Mesenchymal stem cell (in vitro differentiated cells and primary cell): ENCODE results near the gene RAB11FIP5.

Experiments
- DNase-seq: peaks from one replicate; pipeline ENCODE4 v3.0.0-alpha.2; 2013
- H2AFZ ChIP-seq: one replicate; pipeline ENCODE4 v1.6.1; 2013; ENCODE audit warnings: low read depth, mild to moderate bottlenecking, control low read depth, inconsistent platforms, low read length, moderate library complexity
- H2AK5ac ChIP-seq: 2 replicates; pipeline ENCODE4 v1.6.1; 2013; ENCODE audit warnings: low read length, moderate library complexity, mild to moderate bottlenecking, inconsistent platforms; ENCODE audit not compliant: severe bottlenecking
- H2BK120ac ChIP-seq: one replicate; pipeline ENCODE4 v1.6.1; 2013; ENCODE audit warnings: low read depth, mild to moderate bottlenecking, inconsistent platforms, low read length, moderate library complexity
- H2BK12ac ChIP-seq, 2 experiments: one replicate each; pipeline ENCODE4 v1.6.1; 2013; ENCODE audit warnings: inconsistent platforms in 2 of 2, low read length in 2 of 2, mild to moderate bottlenecking in 2 of 2, moderate library complexity in 2 of 2, control low read depth in 1 of 2
- H2BK15ac ChIP-seq: one replicate; pipeline ENCODE4 v1.6.1; 2013; ENCODE audit warnings: mild to moderate bottlenecking, low read depth, inconsistent platforms; ENCODE audit not compliant: poor library complexity, severe bottlenecking
- H2BK5ac ChIP-seq: 2 replicates; pipeline ENCODE4 v1.6.1; 2013; ENCODE audit warnings: low read depth, mild to moderate bottlenecking, low read length, control low read depth, inconsistent platforms; ENCODE audit not compliant: poor library complexity, severe bottlenecking
- H3K14ac ChIP-seq, 2 experiments: one replicate each; pipeline ENCODE4 v1.6.1; 2013; ENCODE audit warnings: inconsistent platforms in 2 of 2, low read length in 2 of 2, control low read depth in 1 of 2, mild to moderate bottlenecking in 1 of 2, moderate library complexity in 1 of 2
- H3K18ac ChIP-seq, 2 experiments: one replicate each; pipeline ENCODE4 v1.6.1; 2013; ENCODE audit warnings: inconsistent platforms in 2 of 2, low read length in 2 of 2, control low read depth in 1 of 2, low read depth in 1 of 2, mild to moderate bottlenecking in 1 of 2
- H3K23ac ChIP-seq, 2 experiments: one replicate each; pipeline ENCODE4 v1.6.1; 2013; ENCODE audit warnings: inconsistent platforms in 2 of 2, low read length in 2 of 2, mild to moderate bottlenecking in 2 of 2, moderate library complexity in 2 of 2, control low read depth in 1 of 2
- H3K27ac ChIP-seq: 2 replicates; pipeline ENCODE4 v1.5.1; 2013; ENCODE audit warnings: mild to moderate bottlenecking, moderate library complexity, low read length, control low read depth, inconsistent platforms; ENCODE audit not compliant: poor library complexity, severe bottlenecking
- H3K27me3 ChIP-seq, 2 experiments: 2 replicates each; pipeline versions ENCODE4 v1.6.1 to v1.7.0; 2013; ENCODE audit warnings: low read length in 2 of 2, mild to moderate bottlenecking in 2 of 2, moderate library complexity in 2 of 2, control low read depth in 1 of 2, inconsistent platforms in 1 of 2; ENCODE audit not compliant: control insufficient read depth in 1 of 2, insufficient read depth in 1 of 2
- H3K36me3 ChIP-seq, 2 experiments: 2 replicates each; pipeline versions ENCODE4 v1.6.1 to v1.7.0; 2013; ENCODE audit warnings: low read length in 2 of 2, control low read depth in 1 of 2, inconsistent platforms in 1 of 2, low read depth in 1 of 2, mild to moderate bottlenecking in 1 of 2; ENCODE audit not compliant: insufficient read depth in 2 of 2, control insufficient read depth in 1 of 2
- H3K4ac ChIP-seq, 2 experiments: one replicate each; pipeline ENCODE4 v1.6.1; 2013; ENCODE audit warnings: inconsistent platforms in 2 of 2, low read length in 2 of 2, mild to moderate bottlenecking in 2 of 2, moderate library complexity in 2 of 2, control low read depth in 1 of 2, low read depth in 1 of 2
- H3K4me1 ChIP-seq: 2 replicates; pipeline ENCODE4 v1.6.1; 2013; ENCODE audit warnings: low read depth, low read length, control low read depth; ENCODE audit not compliant: control insufficient read depth, insufficient read depth
- H3K4me2 ChIP-seq: 2 replicates; pipeline ENCODE4 v1.6.1; 2013; ENCODE audit warnings: low read length, mild to moderate bottlenecking, inconsistent platforms; ENCODE audit not compliant: poor library complexity, severe bottlenecking
- H3K4me3 ChIP-seq, 2 experiments: 2 replicates each; pipeline versions ENCODE4 v1.5.1 to v1.7.0; 2013; ENCODE audit warnings: low read length in 2 of 2, mild to moderate bottlenecking in 2 of 2, control low read depth in 1 of 2, low read depth in 1 of 2; ENCODE audit not compliant: insufficient read depth in 1 of 2
- H3K79me1 ChIP-seq: replicated peaks from 2 replicates; pipeline ENCODE4 v1.6.1; 2013; ENCODE audit warnings: mild to moderate bottlenecking, control low read depth, low read length, inconsistent platforms; ENCODE audit not compliant: poor library complexity, severe bottlenecking
- H3K9ac ChIP-seq: 2 replicates; pipeline ENCODE4 v1.7.0; 2013; ENCODE audit warnings: mild to moderate bottlenecking, low read length, moderate library complexity
- H3K9me3 ChIP-seq: 2 replicates; pipeline ENCODE4 v1.7.0; 2013; ENCODE audit warnings: mild to moderate bottlenecking, low read length; ENCODE audit not compliant: control insufficient read depth
- H4K8ac ChIP-seq: one replicate; pipeline ENCODE4 v1.6.1; 2013; ENCODE audit warnings: inconsistent platforms, mild to moderate bottlenecking, low read length, moderate library complexity
- H4K91ac ChIP-seq: one replicate; pipeline ENCODE4 v1.6.1; 2013; ENCODE audit warnings: mild to moderate bottlenecking, low read length, inconsistent platforms
- WGBS: methylation state at CpG from one replicate; pipeline ENCODE4 v1.1.7; 2013; ENCODE audit warnings: mixed read lengths; 5-methylcytosine and 5-hydroxymethylcytosine counted together

RAB11FIP5 gene

GRCh38 chr2:73135236-73135635 is 22.5 kb upstream of the RAB11FIP5 start:
- no peaks in the 10 kb centered on the region for H3K79me1 ChIP-seq

GRCh38 chr2:73134471-73134870 is 21.7 kb upstream of the RAB11FIP5 start:
- H2BK12ac ChIP-seq, result no peak overlapping the region
- H3K23ac ChIP-seq, result no peak overlapping the region
- no peak overlapping the region for H2BK5ac ChIP-seq
- H3K36me3 ChIP-seq, result no peaks in the 10 kb centered on the region
- H3K27me3 ChIP-seq, result peaks cover 0 to 3% of the 10 kb centered on the region in 2 experiments
- no peak overlapping the region for H3K18ac ChIP-seq
- H3K9me3 ChIP-seq, result peaks cover 6% of the 10 kb centered on the region
- no peak overlapping the region for H3K4me3 ChIP-seq
- no peak overlapping the region for H2BK15ac ChIP-seq
- H3K79me1 ChIP-seq, result no peaks in the 10 kb centered on the region
- peaks cover 3% of the 10 kb centered on the region for H3K4me1 ChIP-seq
- H3K27ac ChIP-seq, result no peak overlapping the region
- H4K8ac ChIP-seq, result no peak overlapping the region
- H2AFZ ChIP-seq, result no peak overlapping the region
- H4K91ac ChIP-seq, result no peak overlapping the region
- DNase-seq, result no peak
- H2BK120ac ChIP-seq, result no peak overlapping the region
- H3K4me2 ChIP-seq, result no peak overlapping the region
- no peak overlapping the region for H3K4ac ChIP-seq
- no peak overlapping the region for H2AK5ac ChIP-seq
- H3K14ac ChIP-seq, result no peak overlapping the region
- no peak overlapping the region for H3K9ac ChIP-seq
- 62% methylated on average over 3 of the region's 4 CpGs for WGBS

More at GRCh38 chr2:73135236-73135635, 22.5 kb upstream of the RAB11FIP5 start:
- no peak overlapping the region for H2BK120ac ChIP-seq
- H3K4me1 ChIP-seq, result peaks cover 3% of the 10 kb centered on the region
- peaks cover 0 to 3% of the 10 kb centered on the region in 2 experiments for H3K27me3 ChIP-seq
- H2BK12ac ChIP-seq, result no peak overlapping the region
- no peak overlapping the region for H3K27ac ChIP-seq
- H3K4ac ChIP-seq, result no peak overlapping the region
- no peaks in the 10 kb centered on the region for H3K36me3 ChIP-seq
- no peak overlapping the region for H2AK5ac ChIP-seq
- no peak overlapping the region for H4K91ac ChIP-seq
- peaks cover 6% of the 10 kb centered on the region for H3K9me3 ChIP-seq
- H3K4me3 ChIP-seq, result no peak overlapping the region
- 94% methylated on average over 2 of the region's 2 CpGs for WGBS
- H3K14ac ChIP-seq, result no peak overlapping the region
- no peak overlapping the region for H3K18ac ChIP-seq
- no peak overlapping the region for H2AFZ ChIP-seq
- H2BK15ac ChIP-seq, result no peak overlapping the region
- no peak overlapping the region for H3K4me2 ChIP-seq
- DNase-seq, result no peak
- no peak overlapping the region for H4K8ac ChIP-seq
- H3K23ac ChIP-seq, result no peak overlapping the region
- H3K9ac ChIP-seq, result no peak overlapping the region
- H2BK5ac ChIP-seq, result no peak overlapping the region

- Histone ChIP-seq H2AK5ac (no peak overlapping the region), H4K8ac (no peak overlapping the region), H3K9ac (no peak overlapping the region), H2BK15ac (no peak overlapping the region), H2AFZ (no peak overlapping the region), H3K23ac (no peak overlapping the region), H3K36me3 (no peaks in the 10 kb centered on the region), H3K4me2 (no peak overlapping the region), H3K79me1 (no peaks in the 10 kb centered on the region), H3K9me3 (peaks cover 6% of the 10 kb centered on the region), H3K18ac (no peak overlapping the region), H4K91ac (no peak overlapping the region), H3K4me1 (peaks cover 3% of the 10 kb centered on the region), H2BK120ac (no peak overlapping the region), H3K27ac (no peak overlapping the region), H2BK12ac (no peak overlapping the region), H3K27me3 (peaks cover 0 to 3% of the 10 kb centered on the region in 2 experiments), H3K4ac (no peak overlapping the region), H2BK5ac (no peak overlapping the region), H3K14ac (no peak overlapping the region), H3K4me3 (no peak overlapping the region)
- DNase-seq, result no peak
- 82% methylated on average over 3 of the region's 4 CpGs for WGBS
These were observed 20.9 kb upstream of the RAB11FIP5 start for GRCh38 chr2:73133566-73134197.

GRCh38 chr2:73131807-73132206 is 19.1 kb upstream of the RAB11FIP5 start:
- no peak overlapping the region for H2BK12ac ChIP-seq
- H3K4ac ChIP-seq, result no peak overlapping the region
- peaks cover 3% of the 10 kb centered on the region for H3K4me1 ChIP-seq
- H2BK5ac ChIP-seq, result no peak overlapping the region
- no peak overlapping the region for H3K27ac ChIP-seq
- no peak overlapping the region for H2AK5ac ChIP-seq
- no peak overlapping the region for H3K4me2 ChIP-seq
- no peak overlapping the region for H4K91ac ChIP-seq
- H2AFZ ChIP-seq, result no peak overlapping the region
- no peak overlapping the region for H3K9ac ChIP-seq
- H2BK15ac ChIP-seq, result no peak overlapping the region
- H4K8ac ChIP-seq, result no peak overlapping the region
- no peak overlapping the region for H3K14ac ChIP-seq
- no peaks in the 10 kb centered on the region for H3K27me3 ChIP-seq
- no peaks in the 10 kb centered on the region for H3K79me1 ChIP-seq
- H3K9me3 ChIP-seq, result no peaks in the 10 kb centered on the region
- WGBS, result 94% methylated on average over 1 of the region's 3 CpGs
- H3K36me3 ChIP-seq, result no peaks in the 10 kb centered on the region
- H3K4me3 ChIP-seq, result no peak overlapping the region
- H2BK120ac ChIP-seq, result no peak overlapping the region
- no peak overlapping the region for H3K18ac ChIP-seq
- no peak for DNase-seq
- H3K23ac ChIP-seq, result no peak overlapping the region
